PC-3 (cell line): ENCODE measurements around the gene ZNF837.

Experiments used
- CTCF ChIP-seq: fragments of 300-600 bp; sonication (generic); conservative IDR thresholded peaks from 2 replicates; pipeline ENCODE4 v1.5.1; 2017; ENCODE audit warnings: antibody characterized with exemption, low read depth, mild to moderate bottlenecking, low read length
- EZH2 ChIP-seq: fragments of 300-600 bp; sonication (generic); IDR thresholded peaks from one replicate; pipeline ENCODE4 v1.6.1; 2017; ENCODE audit warnings: antibody characterized with exemption, mild to moderate bottlenecking, low read length; ENCODE audit not compliant: unreplicated experiment
- EZH2phosphoT487 ChIP-seq: fragments of 300-600 bp; sonication (generic); IDR thresholded peaks from 2 replicates; pipeline ENCODE4 v1.6.1; 2018; ENCODE audit warnings: mild to moderate bottlenecking, antibody characterized with exemption, low read length, borderline replicate concordance

GRCh38 chr19:58381460-58382212 is 806 bp upstream of the ZNF837 start:
- TF ChIP-seq CTCF (no peak), EZH2 (no peak), EZH2phosphoT487 (no peak)
